Cardiac fibroblast (primary cell): Measurements from ENCODE around the gene ADAMTS10.
"Not testable (repeated sequence)": the region's sequence is repeated elsewhere in the genome, so short reads cannot be mapped to it uniquely, and the experiment has no call there.

Source experiments
- DNase-seq, 2 donors: peaks; one replicate each; pipeline versions ENCODE4 v3.0.0 to v3.0.0-alpha.2; 2010; ENCODE audit warnings: low read depth in 2 of 2
- H3K4me3 ChIP-seq, 2 donors: replicated peaks in 1 of 2; 1 replicate in 1 of 2; 2 replicates in 1 of 2; pipeline ENCODE4 v1.5.1; 2011; ENCODE audit warnings: low read depth in 2 of 2, low read length in 2 of 2, mild to moderate bottlenecking in 2 of 2, moderate library complexity in 1 of 2
- CTCF ChIP-seq: IDR thresholded peaks from one replicate; pipeline ENCODE4 v1.5.1; 2011; ENCODE audit warnings: low read depth, mild to moderate bottlenecking, low read length, inconsistent platforms

Gene ADAMTS10

GRCh38 chr19:8575467-8575997, 35.0 kb downstream of the ADAMTS10 start:
- H3K4me3 ChIP-seq, result no peak overlapping the region
- TF ChIP-seq CTCF, result no peak

GRCh38 chr19:8574619-8574922, 35.9 kb downstream of the ADAMTS10 start:
- not testable (repeated sequence) for DNase-seq, H3K4me3 ChIP-seq

More at GRCh38 chr19:8575467-8575997, 35.0 kb downstream of the ADAMTS10 start:
- peak; percentile 50 to 59 for DNase-seq

GRCh38 chr19:8573316-8573715, 37.2 kb downstream of the ADAMTS10 start:
- DNase-seq, result no peak
- no peak overlapping the region for H3K4me3 ChIP-seq
- TF ChIP-seq CTCF, result no peak

- DNase-seq, result peak; percentile 53 to 72
- TF ChIP-seq CTCF, result no peak
- H3K4me3 ChIP-seq, result no peak overlapping the region
Measured at GRCh38 chr19:8571006-8571411, 39.5 kb downstream of the ADAMTS10 start.

- H3K4me3 ChIP-seq, result no peak overlapping the region
- DNase-seq, result peak; percentile 89 to 94
- TF ChIP-seq CTCF, result no peak
Measured at GRCh38 chr19:8569066-8569771, 41.3 kb downstream of the ADAMTS10 start.

- no peak overlapping the region for H3K4me3 ChIP-seq
- no peak for TF ChIP-seq CTCF
- DNase-seq, result no peak
Measured at GRCh38 chr19:8567522-8568172, 42.9 kb downstream of the ADAMTS10 start.

GRCh38 chr19:8566855-8567254, 43.7 kb downstream of the ADAMTS10 start:
- no peak overlapping the region for H3K4me3 ChIP-seq
- no peak for DNase-seq
- TF ChIP-seq CTCF, result no peak

GRCh38 chr19:8564866-8565265, 45.6 kb downstream of the ADAMTS10 start:
- DNase-seq, H3K4me3 ChIP-seq: not testable (repeated sequence)
